ENCODE measurements around the gene ZNG1F.
"Not testable (repeated sequence)": the region's sequence is repeated elsewhere in the genome, so short reads cannot be mapped to it uniquely, and the experiment has no call there.

DNA sequence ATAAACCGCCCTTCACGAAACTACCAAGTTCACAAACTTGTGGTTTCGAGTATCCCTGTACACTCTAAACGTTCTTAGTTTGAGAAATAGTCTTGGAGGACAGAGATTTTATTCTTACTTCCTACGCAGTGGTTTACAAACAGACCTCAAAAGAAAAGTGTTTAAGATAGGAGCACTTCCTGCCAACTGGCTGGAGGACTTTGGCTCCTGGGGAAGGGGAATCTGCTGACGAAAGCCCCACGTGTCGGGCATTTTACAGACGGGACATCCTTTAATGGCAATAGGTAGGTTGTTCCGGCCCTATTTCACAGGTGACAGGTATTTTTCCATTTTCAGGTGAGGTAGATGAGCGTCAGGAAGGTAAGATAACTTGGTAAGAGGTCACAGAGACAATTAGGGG, 678 bp downstream of the ZNG1F start:
- not testable (repeated sequence) for TF ChIP-seq SUZ12 (IDR thresholded peaks at IDR 0.05; ENCODE audit: extremely low read depth, insufficient read depth, insufficient read length); YY1 (IDR thresholded peaks at IDR 0.05; ENCODE audit: insufficient read depth, insufficient read length); ZNF274 (IDR thresholded peaks at IDR 0.05; ENCODE audit: low read depth, low read length)
